K562 (cell line): ENCODE results near the gene EXTL1. TPM values are rescaled to one million over a fixed set of nuclear protein-coding genes. Genes with fewer than 3 reads are reported as not detected.
A peak's percentile ranks its signal among the peaks of the same experiment; 100 is the strongest.

Experiments used
- BRCA1 ChIP-seq, 2 experiments: fragments of 450-650 bp in 1 of 2; sonication (generic) in 1 of 2; formaldehyde crosslinking in 1 of 2; IDR thresholded peaks; 2 replicates each; pipeline versions ENCODE4 v1.5.0 to v1.6.1; 2017 to 2020; ENCODE audit warnings: mild to moderate bottlenecking in 1 of 2, missing genetic modification reagents in 1 of 2
- ERF ChIP-seq: fragments of 450-650 bp; formaldehyde crosslinking; IDR thresholded peaks from 2 replicates; pipeline ENCODE4 v1.4.0; 2020; ENCODE audit warnings: mild to moderate bottlenecking, mixed read lengths
- ETV5 ChIP-seq: sonication (generic); formaldehyde crosslinking; IDR thresholded peaks from 2 replicates; pipeline ENCODE4 v1.4.0; 2020; ENCODE audit warnings: low read depth, mild to moderate bottlenecking, missing genetic modification reagents
- ETV6 ChIP-seq, 3 experiments: fragments of 150-350 bp in 1 of 3; sonication (generic) in 1 of 3; formaldehyde crosslinking in 1 of 3; IDR thresholded peaks; 2 replicates each; pipeline versions ENCODE4 v1.6.1 to v1.8.0; 2014 to 2022; ENCODE audit warnings: borderline replicate concordance in 2 of 3, low read depth in 2 of 3, antibody characterized with exemption in 1 of 3, low read length in 1 of 3, mild to moderate bottlenecking in 1 of 3, missing genetic modification reagents in 1 of 3
- KAT2B ChIP-seq: IDR thresholded peaks from one replicate; pipeline ENCODE4 v1.6.1; 2012; ENCODE audit warnings: low read depth, mild to moderate bottlenecking, control low read depth, inconsistent platforms, low read length, moderate library complexity
- KDM4B ChIP-seq, 2 experiments: fragments of 450-650 bp in 1 of 2; sonication (generic) in 1 of 2; IDR thresholded peaks; 2 replicates each; pipeline ENCODE4 v1.6.1; 2016 to 2017; ENCODE audit warnings: borderline replicate concordance in 2 of 2, antibody characterized with exemption in 1 of 2, low read depth in 1 of 2, mild to moderate bottlenecking in 1 of 2
- L3MBTL2 ChIP-seq: fragments of 450-650 bp; IDR thresholded peaks from 2 replicates; pipeline ENCODE4 v1.6.1; 2016; ENCODE audit warnings: mild to moderate bottlenecking, moderate library complexity
- LEF1 ChIP-seq: fragments of 450-650 bp; IDR thresholded peaks from 2 replicates; pipeline ENCODE4 v1.6.1; 2016; ENCODE audit warnings: mild to moderate bottlenecking
- MCM2 ChIP-seq: fragments of 450-650 bp; IDR thresholded peaks from 2 replicates; pipeline ENCODE4 v1.6.1; 2017; ENCODE audit warnings: low read depth, mild to moderate bottlenecking
- MEF2D ChIP-seq: conservative IDR thresholded peaks from 2 replicates; pipeline ENCODE4 v1.6.1; 2016; ENCODE audit warnings: low read depth, missing genetic modification characterization, missing compliant biosample characterization
- NFIX ChIP-seq: fragments of 250-450 bp; sonication (Bioruptor Pico); IDR thresholded peaks from 2 replicates; pipeline ENCODE4 v1.4.0; 2020; ENCODE audit warnings: low read depth, mild to moderate bottlenecking, moderate library complexity
- TCF7L2 ChIP-seq: fragments of 150-350 bp; IDR thresholded peaks from 2 replicates; pipeline ENCODE4 v1.6.1; 2016; ENCODE audit warnings: low read depth, mild to moderate bottlenecking, low read length, moderate library complexity
- TCFL5 ChIP-seq: fragments of 250-450 bp; sonication (Bioruptor Pico); conservative IDR thresholded peaks from 2 replicates; pipeline ENCODE4 v1.6.1; 2021; ENCODE audit warnings: mild to moderate bottlenecking, moderate library complexity, matching md5 sums
- ZNF197 ChIP-seq: fragments of 200-800 bp; sonication (Bioruptor generic); IDR thresholded peaks from 2 replicates; pipeline ENCODE4 v1.6.1; 2016; ENCODE audit warnings: low read depth, missing genetic modification characterization, missing compliant biosample characterization
- ZNF764 ChIP-seq: fragments of 250-450 bp; sonication (Bioruptor Pico); IDR thresholded peaks from 2 replicates; pipeline ENCODE4 v1.4.0; 2020; ENCODE audit warnings: low read depth, mild to moderate bottlenecking, moderate library complexity
- polyA plus RNA-seq, 8 experiments: library from polyadenylated mRNA; depleted of rRNA in 4 of 8; stranded (reverse) in 5 of 8; unstranded in 3 of 8; fragments of >200 nt; fragmentation: Nextera tagmentation in 2 of 8; fragmentation: Illumina TruSeq in 1 of 8; extraction: Ambion mirVana in 2 of 8; extraction: Trizol in 1 of 8; gene quantifications; 2 replicates each; pipeline versions ENCODE4 v1.2.1 to v1.2.3, GENCODE V29; 2011 to 2014; ENCODE audit warnings: inconsistent platforms in 1 of 8, missing spikeins in 1 of 8
- total RNA-seq, 7 experiments: library from RNA; depleted of rRNA in 6 of 7; stranded (reverse); fragments of >200 nt in 6 of 7; fragmentation: Illumina TruSeq in 2 of 7; extraction: Trizol in 2 of 7; gene quantifications; 2 replicates each; pipeline versions ENCODE4 v1.2.1 to v1.2.3, GENCODE V29; 2011 to 2021; ENCODE audit warnings: low replicate concordance in 1 of 7
- TF ChIP-seq, protein P1 (sequence below): fragments of 450-650 bp; IDR thresholded peaks from 2 replicates; pipeline ENCODE4 v1.6.1; 2016; ENCODE audit warnings: mild to moderate bottlenecking, moderate library complexity

The EXTL1 gene
- total and polyA plus RNA-seq, 9 of the 15 experiments (the other 6 are each of a cell fraction or from before 2014, with no cell fraction given): 0.04 to 0.23 (median 0.08) TPM; not detected in 3

DNA sequence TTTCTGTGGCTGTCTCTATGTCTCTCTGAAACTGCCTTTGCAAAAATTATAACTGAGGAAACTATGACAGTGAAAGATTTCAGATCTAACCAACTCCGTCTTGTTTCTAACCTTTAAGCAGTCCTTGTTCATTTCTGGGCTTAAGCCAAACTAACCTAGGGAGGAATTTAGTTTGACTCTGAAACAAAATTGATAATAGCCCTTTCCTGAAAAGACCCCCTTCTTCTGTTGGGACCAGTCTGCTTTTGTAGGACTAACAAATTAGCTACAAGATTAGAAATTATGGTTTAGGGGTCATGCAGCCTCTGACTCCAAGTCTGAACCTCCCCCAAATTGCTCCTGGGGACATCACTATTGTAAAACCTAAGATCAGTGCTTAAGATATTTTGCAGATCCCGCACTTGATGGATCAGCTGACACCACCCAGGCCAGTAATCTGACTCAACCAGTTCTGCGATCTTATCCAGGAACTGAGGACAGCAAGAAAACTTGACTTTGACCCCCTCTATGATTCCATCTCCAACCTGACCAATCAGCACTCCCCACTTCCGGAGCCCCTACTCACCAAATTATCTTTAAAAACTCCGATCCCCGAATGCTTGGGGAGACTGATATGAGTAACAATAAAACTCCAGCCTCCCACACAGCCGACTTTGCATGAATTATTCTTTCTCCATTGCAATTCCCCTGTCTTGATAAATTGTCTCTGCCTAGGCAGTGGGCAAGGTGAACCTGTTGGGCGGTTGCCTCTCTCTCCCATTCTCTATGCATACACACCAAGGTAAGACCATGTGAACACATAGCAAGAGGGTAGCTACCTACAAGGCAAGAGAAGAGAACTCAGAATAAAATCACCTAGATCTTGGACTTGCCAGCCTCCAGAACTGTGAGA, 57.0 kb downstream of the EXTL1 start (continued):
- TF ChIP-seq TCFL5 (no peak), L3MBTL2 (no peak), MEF2D (tag) (no peak), MCM2 (no peak), ERF (CRISPR knock-in tag) (no peak), KDM4B (IDR thresholded peaks at IDR 0.05; ENCODE audit: borderline replicate concordance in 2 of 2, low read depth in 1 of 2) (no peak), ZNF197 (CRISPR knock-in tag) (no peak), KAT2B (no peak), NFIX (CRISPR knock-in tag) (no peak), TCF7L2 (no peak), ETV6 (IDR thresholded peaks at IDR 0.05; ENCODE audit: borderline replicate concordance in 1 of 2, low read depth in 2 of 2, low read length in 1 of 2) (0 out of 4 replicates have a peak, but pooled peaks of 1 of the 2 experiments have one; percentile 27), ETV6 (CRISPR knock-in tag; IDR thresholded peaks at IDR 0.05; ENCODE audit: borderline replicate concordance) (no peak), ZNF764 (CRISPR knock-in tag) (no peak), LEF1 (peak; percentile 24; the same call in 1 of the 2 replicates), ETV5 (no peak), BRCA1 (IDR thresholded peaks at IDR 0.05) (no peak), BRCA1 (CRISPR knock-in tag; IDR thresholded peaks at IDR 0.05) (no peak)
- TF ChIP-seq, protein P1, sequence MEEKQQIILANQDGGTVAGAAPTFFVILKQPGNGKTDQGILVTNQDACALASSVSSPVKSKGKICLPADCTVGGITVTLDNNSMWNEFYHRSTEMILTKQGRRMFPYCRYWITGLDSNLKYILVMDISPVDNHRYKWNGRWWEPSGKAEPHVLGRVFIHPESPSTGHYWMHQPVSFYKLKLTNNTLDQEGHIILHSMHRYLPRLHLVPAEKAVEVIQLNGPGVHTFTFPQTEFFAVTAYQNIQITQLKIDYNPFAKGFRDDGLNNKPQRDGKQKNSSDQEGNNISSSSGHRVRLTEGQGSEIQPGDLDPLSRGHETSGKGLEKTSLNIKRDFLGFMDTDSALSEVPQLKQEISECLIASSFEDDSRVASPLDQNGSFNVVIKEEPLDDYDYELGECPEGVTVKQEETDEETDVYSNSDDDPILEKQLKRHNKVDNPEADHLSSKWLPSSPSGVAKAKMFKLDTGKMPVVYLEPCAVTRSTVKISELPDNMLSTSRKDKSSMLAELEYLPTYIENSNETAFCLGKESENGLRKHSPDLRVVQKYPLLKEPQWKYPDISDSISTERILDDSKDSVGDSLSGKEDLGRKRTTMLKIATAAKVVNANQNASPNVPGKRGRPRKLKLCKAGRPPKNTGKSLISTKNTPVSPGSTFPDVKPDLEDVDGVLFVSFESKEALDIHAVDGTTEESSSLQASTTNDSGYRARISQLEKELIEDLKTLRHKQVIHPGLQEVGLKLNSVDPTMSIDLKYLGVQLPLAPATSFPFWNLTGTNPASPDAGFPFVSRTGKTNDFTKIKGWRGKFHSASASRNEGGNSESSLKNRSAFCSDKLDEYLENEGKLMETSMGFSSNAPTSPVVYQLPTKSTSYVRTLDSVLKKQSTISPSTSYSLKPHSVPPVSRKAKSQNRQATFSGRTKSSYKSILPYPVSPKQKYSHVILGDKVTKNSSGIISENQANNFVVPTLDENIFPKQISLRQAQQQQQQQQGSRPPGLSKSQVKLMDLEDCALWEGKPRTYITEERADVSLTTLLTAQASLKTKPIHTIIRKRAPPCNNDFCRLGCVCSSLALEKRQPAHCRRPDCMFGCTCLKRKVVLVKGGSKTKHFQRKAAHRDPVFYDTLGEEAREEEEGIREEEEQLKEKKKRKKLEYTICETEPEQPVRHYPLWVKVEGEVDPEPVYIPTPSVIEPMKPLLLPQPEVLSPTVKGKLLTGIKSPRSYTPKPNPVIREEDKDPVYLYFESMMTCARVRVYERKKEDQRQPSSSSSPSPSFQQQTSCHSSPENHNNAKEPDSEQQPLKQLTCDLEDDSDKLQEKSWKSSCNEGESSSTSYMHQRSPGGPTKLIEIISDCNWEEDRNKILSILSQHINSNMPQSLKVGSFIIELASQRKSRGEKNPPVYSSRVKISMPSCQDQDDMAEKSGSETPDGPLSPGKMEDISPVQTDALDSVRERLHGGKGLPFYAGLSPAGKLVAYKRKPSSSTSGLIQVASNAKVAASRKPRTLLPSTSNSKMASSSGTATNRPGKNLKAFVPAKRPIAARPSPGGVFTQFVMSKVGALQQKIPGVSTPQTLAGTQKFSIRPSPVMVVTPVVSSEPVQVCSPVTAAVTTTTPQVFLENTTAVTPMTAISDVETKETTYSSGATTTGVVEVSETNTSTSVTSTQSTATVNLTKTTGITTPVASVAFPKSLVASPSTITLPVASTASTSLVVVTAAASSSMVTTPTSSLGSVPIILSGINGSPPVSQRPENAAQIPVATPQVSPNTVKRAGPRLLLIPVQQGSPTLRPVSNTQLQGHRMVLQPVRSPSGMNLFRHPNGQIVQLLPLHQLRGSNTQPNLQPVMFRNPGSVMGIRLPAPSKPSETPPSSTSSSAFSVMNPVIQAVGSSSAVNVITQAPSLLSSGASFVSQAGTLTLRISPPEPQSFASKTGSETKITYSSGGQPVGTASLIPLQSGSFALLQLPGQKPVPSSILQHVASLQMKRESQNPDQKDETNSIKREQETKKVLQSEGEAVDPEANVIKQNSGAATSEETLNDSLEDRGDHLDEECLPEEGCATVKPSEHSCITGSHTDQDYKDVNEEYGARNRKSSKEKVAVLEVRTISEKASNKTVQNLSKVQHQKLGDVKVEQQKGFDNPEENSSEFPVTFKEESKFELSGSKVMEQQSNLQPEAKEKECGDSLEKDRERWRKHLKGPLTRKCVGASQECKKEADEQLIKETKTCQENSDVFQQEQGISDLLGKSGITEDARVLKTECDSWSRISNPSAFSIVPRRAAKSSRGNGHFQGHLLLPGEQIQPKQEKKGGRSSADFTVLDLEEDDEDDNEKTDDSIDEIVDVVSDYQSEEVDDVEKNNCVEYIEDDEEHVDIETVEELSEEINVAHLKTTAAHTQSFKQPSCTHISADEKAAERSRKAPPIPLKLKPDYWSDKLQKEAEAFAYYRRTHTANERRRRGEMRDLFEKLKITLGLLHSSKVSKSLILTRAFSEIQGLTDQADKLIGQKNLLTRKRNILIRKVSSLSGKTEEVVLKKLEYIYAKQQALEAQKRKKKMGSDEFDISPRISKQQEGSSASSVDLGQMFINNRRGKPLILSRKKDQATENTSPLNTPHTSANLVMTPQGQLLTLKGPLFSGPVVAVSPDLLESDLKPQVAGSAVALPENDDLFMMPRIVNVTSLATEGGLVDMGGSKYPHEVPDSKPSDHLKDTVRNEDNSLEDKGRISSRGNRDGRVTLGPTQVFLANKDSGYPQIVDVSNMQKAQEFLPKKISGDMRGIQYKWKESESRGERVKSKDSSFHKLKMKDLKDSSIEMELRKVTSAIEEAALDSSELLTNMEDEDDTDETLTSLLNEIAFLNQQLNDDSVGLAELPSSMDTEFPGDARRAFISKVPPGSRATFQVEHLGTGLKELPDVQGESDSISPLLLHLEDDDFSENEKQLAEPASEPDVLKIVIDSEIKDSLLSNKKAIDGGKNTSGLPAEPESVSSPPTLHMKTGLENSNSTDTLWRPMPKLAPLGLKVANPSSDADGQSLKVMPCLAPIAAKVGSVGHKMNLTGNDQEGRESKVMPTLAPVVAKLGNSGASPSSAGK: no peak
